Ishikawa (cell line): Measurements from ENCODE around the gene DSTYK.

Experiments
- CEBPB ChIP-seq: IDR thresholded peaks from 2 replicates; pipeline ENCODE4 v1.6.1; 2012
- CREB1 ChIP-seq: IDR thresholded peaks from 2 replicates; pipeline ENCODE4 v1.6.1; 2012; ENCODE audit warnings: low read depth
- EGR1 ChIP-seq: IDR thresholded peaks from 2 replicates; pipeline ENCODE4 v1.6.1; 2012
- EP300 ChIP-seq: IDR thresholded peaks from 2 replicates; pipeline ENCODE4 v1.6.1; 2012; ENCODE audit warnings: borderline replicate concordance
- FOXM1 ChIP-seq: IDR thresholded peaks from 2 replicates; pipeline ENCODE4 v1.6.1; 2012; ENCODE audit warnings: low read depth, borderline replicate concordance
- NFIC ChIP-seq: IDR thresholded peaks from 2 replicates; pipeline ENCODE4 v1.6.1; 2012
- RAD21 ChIP-seq: IDR thresholded peaks from 2 replicates; pipeline ENCODE4 v1.6.1; 2012; ENCODE audit warnings: low read depth
- REST ChIP-seq: IDR thresholded peaks from 2 replicates; pipeline ENCODE4 v1.6.1; 2012; ENCODE audit warnings: low read depth, mild to moderate bottlenecking
- TAF1 ChIP-seq: IDR thresholded peaks from 2 replicates; pipeline ENCODE4 v1.6.1; 2012; ENCODE audit warnings: low read depth, mild to moderate bottlenecking
- TCF12 ChIP-seq: IDR thresholded peaks from 2 replicates; pipeline ENCODE4 v1.6.1; 2012; ENCODE audit warnings: low read depth
- TEAD4 ChIP-seq: IDR thresholded peaks from 2 replicates; pipeline ENCODE4 v1.6.1; 2012
- USF1 ChIP-seq: IDR thresholded peaks from 2 replicates; pipeline ENCODE4 v1.6.1; 2012
- YY1 ChIP-seq: IDR thresholded peaks from 2 replicates; pipeline ENCODE4 v1.6.1; 2012; ENCODE audit warnings: low read depth
- ZBTB7A ChIP-seq: IDR thresholded peaks from 2 replicates; pipeline ENCODE4 v1.6.1; 2012; ENCODE audit warnings: low read depth
- TF ChIP-seq, protein P1 (sequence below): IDR thresholded peaks from 2 replicates; pipeline ENCODE4 v1.6.1; 2012

Gene DSTYK

GRCh38 chr1:205247130-205247921, 35.8 kb upstream of the DSTYK start:
- TF ChIP-seq CEBPB: no peak
- TF ChIP-seq USF1: no peak
- TF ChIP-seq TAF1: no peak
- TF ChIP-seq, protein P1, sequence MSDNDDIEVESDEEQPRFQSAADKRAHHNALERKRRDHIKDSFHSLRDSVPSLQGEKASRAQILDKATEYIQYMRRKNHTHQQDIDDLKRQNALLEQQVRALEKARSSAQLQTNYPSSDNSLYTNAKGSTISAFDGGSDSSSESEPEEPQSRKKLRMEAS: no peak
- no peak for TF ChIP-seq EGR1
- no peak for TF ChIP-seq NFIC
- TF ChIP-seq YY1: no peak
- no peak for TF ChIP-seq RAD21
- no peak for TF ChIP-seq FOXM1
- TF ChIP-seq ZBTB7A: no peak
- no peak for TF ChIP-seq REST
- TF ChIP-seq CREB1: no peak
- no peak for TF ChIP-seq TCF12
- no peak for TF ChIP-seq EP300
- TF ChIP-seq TEAD4: no peak

- no peak for TF ChIP-seq REST
Observed at GRCh38 chr1:205246351-205247119, 35.0 kb upstream of the DSTYK start.

- TF ChIP-seq CEBPB: no peak
- TF ChIP-seq TAF1: no peak
- TF ChIP-seq YY1: no peak
- no peak for TF ChIP-seq ZBTB7A
- TF ChIP-seq TCF12: no peak
- no peak for TF ChIP-seq CREB1
- no peak for TF ChIP-seq EP300
- no peak for TF ChIP-seq RAD21
- TF ChIP-seq EGR1: no peak
- no peak for TF ChIP-seq NFIC
- no peak for TF ChIP-seq TEAD4
- TF ChIP-seq USF1: no peak
- TF ChIP-seq FOXM1: no peak
- no peak for TF ChIP-seq REST
- TF ChIP-seq, protein P1: no peak
Observed at GRCh38 chr1:205245096-205245495, 33.6 kb upstream of the DSTYK start.

- TF ChIP-seq TCF12: no peak
- no peak for TF ChIP-seq TEAD4
- TF ChIP-seq EGR1: no peak
- no peak for TF ChIP-seq NFIC
- TF ChIP-seq USF1: no peak
- TF ChIP-seq YY1: no peak
- TF ChIP-seq REST: no peak
Observed at GRCh38 chr1:205244384-205244783, 32.9 kb upstream of the DSTYK start.
